Activated CD4-positive, CD25-positive, alpha-beta regulatory T cell treated with anti-CD3 and anti-CD28 coated beads, Interleukin-2, amount 50 U/mL, for 16 hours (primary cell): ENCODE measurements around the gene DEFB118.
"Not testable (repeated sequence)": the region's sequence is repeated elsewhere in the genome, so short reads cannot be mapped to it uniquely, and the experiment has no call there.

Source experiments
- DNase-seq: peaks from one replicate; pipeline ENCODE4 v3.0.0-alpha.2; 2020; ENCODE audit warnings: low read depth, low spot score

Gene DEFB118

GRCh38 chr20:31368301-31368700, at the start of gene DEFB118:
DEFB118 (plus strand) TSS chr20:31368601; CDS start chr20:31368651, 50 bp downstream.
- no peak for DNase-seq

GRCh38 chr20:31322504-31322903, 45.9 kb upstream of the DEFB118 start:
- no peak for DNase-seq

GRCh38 chr20:31330893-31331292, 37.5 kb upstream of the DEFB118 start:
- DNase-seq, result no peak

GRCh38 chr20:31341470-31341869, 26.9 kb upstream of the DEFB118 start:
- DNase-seq, result no peak

GRCh38 chr20:31355981-31356380, 12.4 kb upstream of the DEFB118 start:
- DNase-seq, result no peak

GRCh38 chr20:31363295-31363694, 5.1 kb upstream of the DEFB118 start:
- no peak for DNase-seq

- not testable (repeated sequence) for DNase-seq
Observed at GRCh38 chr20:31364272-31364671, 4.1 kb upstream of the DEFB118 start.

- no peak for DNase-seq
Observed at GRCh38 chr20:31374346-31374745, 5.9 kb downstream of the DEFB118 start.

GRCh38 chr20:31390490-31390889, 22.1 kb downstream of the DEFB118 start, which contains the start of gene DEFB119:
DEFB119 (minus strand) TSS chr20:31390590; CDS start chr20:31390483, 107 bp downstream.
- no peak for DNase-seq

- no peak for DNase-seq
Observed at GRCh38 chr20:31392836-31393235, 24.4 kb downstream of the DEFB118 start.

GRCh38 chr20:31394900-31395299, 26.5 kb downstream of the DEFB118 start:
- no peak for DNase-seq

GRCh38 chr20:31403886-31404285, 35.5 kb downstream of the DEFB118 start:
- DNase-seq, result no peak

- no peak for DNase-seq
Observed at GRCh38 chr20:31406115-31406514, 37.7 kb downstream of the DEFB118 start, which contains the start of gene DEFB121. DEFB121 (minus strand) TSS chr20:31406215; CDS start chr20:31406152, 63 bp downstream.

- DNase-seq, result no peak
Observed at GRCh38 chr20:31410011-31410410, 41.6 kb downstream of the DEFB118 start.

GRCh38 chr20:31414381-31414780, 46.0 kb downstream of the DEFB118 start:
- no peak for DNase-seq

- no peak for DNase-seq
Observed at GRCh38 chr20:31415653-31416052, 47.3 kb downstream of the DEFB118 start.

GRCh38 chr20:31418307-31418706, 49.9 kb downstream of the DEFB118 start:
- DNase-seq, result no peak
